Fibroblast of pulmonary artery (primary cell): ENCODE results near the gene MYOG.

Source experiments
- DNase-seq: peaks from one replicate; pipeline ENCODE4 v3.0.0-alpha.2; 2010; ENCODE audit warnings: low read depth
- H3K4me3 ChIP-seq: replicated peaks from 2 replicates; pipeline ENCODE4 v1.5.1; 2011; ENCODE audit warnings: low read depth, mild to moderate bottlenecking, control low read depth, low read length, moderate library complexity
- CTCF ChIP-seq: IDR thresholded peaks from 2 replicates; pipeline ENCODE4 v1.5.1; 2011; ENCODE audit warnings: mild to moderate bottlenecking, control low read depth, low read length, inconsistent platforms; ENCODE audit errors: missing control alignments

The MYOG gene

GRCh38 chr1:203085528-203086406 is at the start of gene MYOG:
MYOG (minus strand) TSS chr1:203086012; CDS start chr1:203085961, 51 bp downstream.
- TF ChIP-seq CTCF: no peak
- H3K4me3 ChIP-seq: no peak within 1 kb of the TSS
- no peak for DNase-seq

GRCh38 chr1:203133970-203134725 is 48.3 kb upstream of the MYOG start:
- no peak for TF ChIP-seq CTCF
- DNase-seq: peak; percentile 93

GRCh38 chr1:203131548-203132200 is 45.9 kb upstream of the MYOG start:
- DNase-seq: no peak
- no peak overlapping the region for H3K4me3 ChIP-seq
- TF ChIP-seq CTCF: no peak

More at GRCh38 chr1:203133970-203134725, 48.3 kb upstream of the MYOG start:
- H3K4me3 ChIP-seq: no peak overlapping the region

GRCh38 chr1:203130358-203130985 is 44.7 kb upstream of the MYOG start:
- TF ChIP-seq CTCF: no peak
- DNase-seq: no peak
- no peak overlapping the region for H3K4me3 ChIP-seq

GRCh38 chr1:203129501-203130231 is 43.9 kb upstream of the MYOG start:
- TF ChIP-seq CTCF: no peak
- DNase-seq: no peak
- no peak overlapping the region for H3K4me3 ChIP-seq
